Testis (tissue), 3 donors: ENCODE measurements around the gene INSM1. TPM values are rescaled to one million over a fixed set of nuclear protein-coding genes. Genes with fewer than 3 reads are reported as not detected.

Experiments
- DNase-seq: peaks from one replicate; pipeline ENCODE4 v3.0.0-alpha.2; 2019
- H3K27ac ChIP-seq, 2 donors: fragments of 200-600 bp; sonication (generic); one replicate each; pipeline ENCODE4 v1.5.1; 2019
- H3K27me3 ChIP-seq: fragments of 200-600 bp; sonication (generic); one replicate; pipeline ENCODE4 v1.5.1; 2019
- H3K36me3 ChIP-seq: fragments of 200-600 bp; sonication (generic); one replicate; pipeline ENCODE4 v1.5.1; 2017; ENCODE audit warnings: low read depth; ENCODE audit errors: missing control alignments
- H3K4me1 ChIP-seq: fragments of 200-600 bp; sonication (generic); one replicate; pipeline ENCODE4 v1.5.1; 2019
- H3K4me3 ChIP-seq, 2 donors: fragments of 200-600 bp; sonication (generic); one replicate each; pipeline ENCODE4 v1.5.1; 2017 to 2019
- H3K9me3 ChIP-seq: fragments of 200-600 bp; sonication (generic); one replicate; pipeline ENCODE4 v1.5.1; 2017
- POLR2A ChIP-seq: fragments of 450-650 bp; IDR thresholded peaks from one replicate; pipeline ENCODE4 v1.6.1; 2017; ENCODE audit warnings: antibody characterized with exemption, mild to moderate bottlenecking, moderate library complexity
- WGBS, 2 donors: methylation state at CpG; one replicate each; pipeline ENCODE4 v1.1.5; 2018; 5-methylcytosine and 5-hydroxymethylcytosine counted together
- intact Hi-C: fragments of 100-400 bp; cut with DNase I; formaldehyde crosslinking; loops from one replicate; pipeline ENCODE4 v1.15.1; 2023; ENCODE audit warnings: low total_unique reads
- polyA plus RNA-seq: library from polyadenylated mRNA; stranded (reverse); fragments of 350-450 nt; fragmentation: Illumina TruSeq; extraction: RNeasy Lipid Tissue Mini Kit (QIAGEN cat#74804); gene quantifications from one replicate; pipeline ENCODE4 v1.2.3, GENCODE V29; 2014; ENCODE audit warnings: low read depth, low replicate concordance; ENCODE audit not compliant: insufficient read depth
- total RNA-seq, 2 donors: library from RNA; depleted of rRNA; stranded (reverse); fragments of >200 nt; gene quantifications; one replicate each; pipeline ENCODE4 v1.2.3, GENCODE V29; 2016
- TF ChIP-seq, protein P1 (sequence below), 3 experiments: fragments of 450-650 bp in 2 of 3; fragments of 200-600 bp in 1 of 3; sonication (generic) in 1 of 3; IDR thresholded peaks; one replicate each; pipeline ENCODE4 v1.5.1; 2016 to 2019; ENCODE audit warnings: antibody characterized with exemption in 3 of 3, mild to moderate bottlenecking in 2 of 3, moderate library complexity in 1 of 3

Gene INSM1
- total and polyA plus RNA-seq, 3 donors from 2014 or later = 0.84 to 2.8 (median 2.7) TPM

GRCh38 chr20:20363799-20364592 lies 3.9 kb upstream of the INSM1 start:
- no peak overlapping the region for H3K27ac ChIP-seq
- no peaks in the 10 kb centered on the region for H3K36me3 ChIP-seq
- TF ChIP-seq, protein P1, sequence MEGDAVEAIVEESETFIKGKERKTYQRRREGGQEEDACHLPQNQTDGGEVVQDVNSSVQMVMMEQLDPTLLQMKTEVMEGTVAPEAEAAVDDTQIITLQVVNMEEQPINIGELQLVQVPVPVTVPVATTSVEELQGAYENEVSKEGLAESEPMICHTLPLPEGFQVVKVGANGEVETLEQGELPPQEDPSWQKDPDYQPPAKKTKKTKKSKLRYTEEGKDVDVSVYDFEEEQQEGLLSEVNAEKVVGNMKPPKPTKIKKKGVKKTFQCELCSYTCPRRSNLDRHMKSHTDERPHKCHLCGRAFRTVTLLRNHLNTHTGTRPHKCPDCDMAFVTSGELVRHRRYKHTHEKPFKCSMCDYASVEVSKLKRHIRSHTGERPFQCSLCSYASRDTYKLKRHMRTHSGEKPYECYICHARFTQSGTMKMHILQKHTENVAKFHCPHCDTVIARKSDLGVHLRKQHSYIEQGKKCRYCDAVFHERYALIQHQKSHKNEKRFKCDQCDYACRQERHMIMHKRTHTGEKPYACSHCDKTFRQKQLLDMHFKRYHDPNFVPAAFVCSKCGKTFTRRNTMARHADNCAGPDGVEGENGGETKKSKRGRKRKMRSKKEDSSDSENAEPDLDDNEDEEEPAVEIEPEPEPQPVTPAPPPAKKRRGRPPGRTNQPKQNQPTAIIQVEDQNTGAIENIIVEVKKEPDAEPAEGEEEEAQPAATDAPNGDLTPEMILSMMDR (IDR thresholded peaks at IDR 0.05) = no peak
- no peak for TF ChIP-seq POLR2A
- H3K4me1 ChIP-seq = no peaks in the 10 kb centered on the region
- DNase-seq = no peak
- intact Hi-C loops = no loop called here
- H3K27me3 ChIP-seq = no peaks in the 10 kb centered on the region
- H3K9me3 ChIP-seq = no peaks in the 10 kb centered on the region
- peak overlapping the region in 1 of 2 donors; percentile 1 for H3K4me3 ChIP-seq
- WGBS, 2 donors = 5 to 6% methylated on average over 39 to 70 of the region's 70 CpGs

DNA sequence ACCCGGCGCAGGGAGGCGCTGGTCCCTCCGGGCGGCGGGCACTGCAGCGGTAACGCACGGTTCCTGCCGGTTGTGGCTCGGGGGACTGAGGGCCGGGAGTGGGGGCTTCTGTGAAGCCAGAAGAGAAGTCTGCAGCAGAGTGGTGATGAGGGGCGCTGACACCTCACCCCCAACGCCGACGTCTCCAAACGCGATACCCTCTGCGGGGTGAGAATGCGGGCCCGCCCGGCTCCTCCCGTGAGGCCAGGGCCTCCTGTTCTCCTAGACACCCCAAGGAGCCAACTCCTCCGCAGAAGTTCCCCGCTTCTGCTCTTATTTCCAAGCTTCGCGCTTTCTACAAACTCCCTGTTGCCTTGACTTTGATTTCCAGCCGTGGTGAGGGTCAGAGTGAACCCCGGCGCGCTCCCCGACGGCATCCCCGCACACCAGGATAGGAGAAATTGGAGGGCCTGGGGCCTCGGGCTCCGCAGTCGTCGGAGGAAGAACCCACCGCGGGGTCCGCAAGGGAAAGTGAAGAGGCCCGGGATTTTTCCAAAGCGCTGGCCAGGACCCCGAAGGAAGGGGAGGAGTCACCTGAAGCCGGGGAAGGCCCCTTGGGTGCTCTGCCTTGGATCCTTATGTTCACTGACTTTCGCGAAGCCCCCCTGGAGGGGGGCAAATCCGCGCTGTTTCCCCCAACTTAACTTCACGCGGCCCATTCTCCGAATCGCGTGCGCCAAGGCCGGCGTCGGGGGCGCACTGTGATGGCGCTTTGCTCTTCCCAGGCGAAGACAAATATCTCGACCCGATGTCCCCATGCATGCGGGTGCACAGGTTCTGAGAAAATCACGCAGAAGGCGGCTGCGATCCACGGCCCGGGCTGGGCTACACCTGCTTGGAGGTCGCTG lies 3.1 kb upstream of the INSM1 start:
- no peak for DNase-seq
- intact Hi-C loops = no loop called here
- no peak for TF ChIP-seq POLR2A
- TF ChIP-seq, protein P1 (IDR thresholded peaks at IDR 0.05) = no peak
- no peaks in the 10 kb centered on the region for H3K36me3 ChIP-seq
- H3K9me3 ChIP-seq = no peaks in the 10 kb centered on the region
- H3K27ac ChIP-seq = no peak overlapping the region
- no peaks in the 10 kb centered on the region for H3K4me1 ChIP-seq
- H3K4me3 ChIP-seq = peak overlapping the region in 1 of 2 donors; percentile 1
- WGBS, 2 donors = 9 to 19% methylated on average over 29 to 70 of the region's 70 CpGs
- H3K27me3 ChIP-seq = peaks cover 3% of the 10 kb centered on the region

GRCh38 chr20:20365480-20366161 lies 2.3 kb upstream of the INSM1 start:
- no peak overlapping the region for H3K27ac ChIP-seq
- 18 to 22% methylated on average over 18 of the region's 18 CpGs for WGBS, 2 donors
- peaks cover 3% of the 10 kb centered on the region for H3K27me3 ChIP-seq
- no peak overlapping the region for H3K4me3 ChIP-seq
- TF ChIP-seq, protein P1 (IDR thresholded peaks at IDR 0.05) = no peak
- no peak for TF ChIP-seq POLR2A
- H3K9me3 ChIP-seq = no peaks in the 10 kb centered on the region
- H3K36me3 ChIP-seq = no peaks in the 10 kb centered on the region
- no peaks in the 10 kb centered on the region for H3K4me1 ChIP-seq
- intact Hi-C loops = no loop called here
- no peak for DNase-seq

DNA sequence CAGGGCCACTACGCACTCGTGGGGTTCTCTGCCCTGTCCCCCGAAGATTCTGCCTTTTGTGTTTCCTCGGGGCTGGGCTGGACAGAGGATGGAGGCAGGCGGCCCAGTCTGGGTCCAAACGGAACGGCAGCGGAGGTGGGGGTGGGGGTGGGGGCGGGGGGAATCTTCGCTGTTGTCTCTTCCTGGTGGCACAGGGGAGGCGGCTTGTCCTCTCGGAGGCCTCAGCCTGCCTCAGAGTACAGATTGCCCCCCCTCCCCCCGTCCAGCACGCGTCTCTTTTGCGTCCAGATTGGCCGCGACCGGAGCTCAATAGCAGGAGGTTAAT lies 1.4 kb upstream of the INSM1 start:
- Histone ChIP-seq H3K27me3 (peaks cover 3% of the 10 kb centered on the region), H3K4me1 (no peaks in the 10 kb centered on the region), H3K4me3 (peak overlapping the region; percentile 32 to 49), H3K27ac (no peak overlapping the region), H3K36me3 (no peaks in the 10 kb centered on the region), H3K9me3 (no peaks in the 10 kb centered on the region)
- TF ChIP-seq POLR2A = no peak
- TF ChIP-seq, protein P1 (IDR thresholded peaks at IDR 0.05) = no peak
- 6 to 13% methylated on average over 12 to 19 of the region's 19 CpGs for WGBS, 2 donors
- intact Hi-C loops = no loop called here
- no peak for DNase-seq
